Measurements from ENCODE around the gene C2orf42.
"Not testable (repeated sequence)": the region's sequence is repeated elsewhere in the genome, so short reads cannot be mapped to it uniquely, and the experiment has no call there.

C2orf42 gene

DNA sequence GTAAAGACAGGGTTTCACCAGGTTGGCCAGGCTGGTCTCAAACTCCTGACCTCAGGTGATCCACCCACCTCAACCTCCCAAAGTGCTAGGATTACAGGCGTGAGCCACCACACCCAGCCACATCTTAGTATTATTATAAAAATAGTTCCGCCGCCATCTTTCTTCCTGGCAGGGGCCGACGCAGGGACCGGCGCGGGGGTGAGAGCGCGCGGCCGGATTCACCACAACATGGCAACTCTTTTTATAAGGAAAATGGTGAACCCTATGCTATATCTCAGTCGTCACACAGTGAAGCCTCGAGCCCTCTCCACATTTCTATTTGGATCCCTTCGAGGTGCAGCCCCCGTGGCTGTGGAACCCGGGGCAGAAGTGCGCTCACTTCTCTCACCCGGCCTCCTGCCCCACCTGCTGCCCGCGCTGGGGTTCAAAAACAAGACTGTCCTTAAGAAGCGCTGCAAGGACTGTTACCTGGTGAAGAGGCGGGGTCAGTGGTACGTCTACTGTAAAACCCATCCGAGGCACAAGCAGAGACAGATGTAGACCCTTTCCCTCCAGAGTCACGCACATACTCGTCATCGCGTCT is 88.4 kb downstream of the C2orf42 start:
- DNase-seq, result not testable (repeated sequence)

DNA sequence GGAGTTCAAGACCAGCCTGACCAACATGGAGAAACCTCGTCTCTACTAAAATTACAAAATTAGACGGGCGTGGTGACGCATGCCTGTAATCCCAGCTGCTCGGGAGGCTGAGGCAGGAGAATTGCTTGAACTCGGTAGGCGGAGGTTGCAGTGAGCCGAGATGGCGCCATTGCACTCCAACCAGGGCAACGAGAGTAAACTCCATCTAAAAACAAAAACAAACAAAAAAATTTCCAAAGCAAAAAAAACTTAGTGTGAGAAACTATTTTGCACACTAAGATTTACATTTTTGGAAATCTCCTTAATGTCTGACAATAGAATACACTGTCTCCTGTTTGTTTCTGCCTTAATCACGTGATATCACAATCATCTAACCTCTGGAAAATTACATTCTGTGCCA is 89.1 kb downstream of the C2orf42 start:
- DNase-seq, result not testable (repeated sequence)

DNA sequence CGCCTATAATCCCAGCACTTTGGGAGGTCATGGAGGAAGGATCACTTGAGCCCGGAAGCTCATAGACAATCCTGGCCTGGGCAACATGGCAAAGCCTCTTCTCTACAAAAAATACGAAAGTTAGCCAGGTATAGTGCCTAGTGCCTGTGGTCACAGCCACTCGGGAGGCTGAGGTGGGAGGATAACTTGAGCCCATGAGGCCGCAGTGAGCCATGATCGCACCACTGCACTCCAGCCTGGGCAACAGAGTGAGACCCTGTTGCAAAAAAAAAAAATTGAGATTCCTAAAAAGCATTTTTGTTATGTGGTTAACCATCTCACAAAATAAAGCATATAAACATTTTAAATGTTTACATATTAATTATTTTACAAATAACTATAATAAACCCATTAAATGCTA is 89.6 kb downstream of the C2orf42 start:
- no peak for DNase-seq
